ENCODE results near the gene UTP11. TPM values are rescaled to one million over a fixed set of nuclear protein-coding genes. Genes with fewer than 3 reads are reported as not detected.

The UTP11 gene
- total RNA-seq, 1 donor from 2014 or later, result 49.2 TPM

- H3K4me3 ChIP-seq (ENCODE audit: low read depth, low read length), result peak overlapping the region; percentile 78
- peak; percentile 3 for TF ChIP-seq CTCF (conservative IDR thresholded peaks at IDR 0.05; ENCODE audit: low read depth, low read length)
- no peak for DNase-seq (ENCODE audit: low read depth)
Measured at GRCh38 chr1:38014171-38014570, 1.6 kb downstream of the UTP11 start.

DNA sequence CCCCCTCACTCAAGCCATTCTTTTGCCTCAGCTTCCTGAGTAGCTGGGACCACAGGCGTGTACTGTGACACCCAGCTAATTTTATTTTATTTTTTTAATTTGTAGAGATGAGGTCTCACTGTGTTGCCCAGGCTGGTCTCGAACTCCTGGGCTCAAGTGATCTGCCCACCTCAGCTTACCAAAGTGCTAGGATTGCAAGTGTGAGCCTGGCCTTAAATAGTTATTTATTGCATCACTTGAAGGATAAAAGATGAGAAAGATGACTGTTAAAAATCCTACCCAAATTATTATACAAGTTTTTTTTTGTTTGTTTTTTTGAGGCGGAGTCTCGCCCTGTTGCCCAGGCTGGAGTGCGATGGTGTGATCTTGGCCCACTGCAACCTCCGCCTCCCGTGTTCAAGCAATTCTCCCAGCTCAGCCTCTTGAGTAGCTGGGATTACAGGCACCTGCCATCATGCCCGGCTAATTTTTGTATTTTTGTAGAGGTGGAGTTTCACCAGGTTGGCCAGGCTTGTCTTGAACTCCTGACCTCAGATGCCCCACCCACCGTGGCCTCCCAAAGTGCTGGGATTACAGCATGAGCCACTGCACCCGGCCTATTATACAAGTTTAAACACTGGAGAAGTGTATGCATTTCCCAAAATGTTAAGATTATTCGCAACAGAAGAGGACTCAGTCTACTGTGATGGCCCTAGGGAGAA lies 2.3 kb downstream of the UTP11 start:
- TF ChIP-seq CTCF (conservative IDR thresholded peaks at IDR 0.05; ENCODE audit: low read depth, low read length), result no peak
- no peak for DNase-seq (ENCODE audit: low read depth)
- no peak overlapping the region for H3K4me3 ChIP-seq (ENCODE audit: low read depth, low read length)

- H3K4me3 ChIP-seq (ENCODE audit: low read depth, low read length), result no peak overlapping the region
- TF ChIP-seq CTCF (conservative IDR thresholded peaks at IDR 0.05; ENCODE audit: low read depth, low read length), result no peak
- no peak for DNase-seq (ENCODE audit: low read depth)
Measured at GRCh38 chr1:38015978-38016725, 3.6 kb downstream of the UTP11 start.

- DNase-seq (ENCODE audit: low read depth), result no peak
Measured at GRCh38 chr1:38018864-38019343, 6.4 kb downstream of the UTP11 start.

DNA sequence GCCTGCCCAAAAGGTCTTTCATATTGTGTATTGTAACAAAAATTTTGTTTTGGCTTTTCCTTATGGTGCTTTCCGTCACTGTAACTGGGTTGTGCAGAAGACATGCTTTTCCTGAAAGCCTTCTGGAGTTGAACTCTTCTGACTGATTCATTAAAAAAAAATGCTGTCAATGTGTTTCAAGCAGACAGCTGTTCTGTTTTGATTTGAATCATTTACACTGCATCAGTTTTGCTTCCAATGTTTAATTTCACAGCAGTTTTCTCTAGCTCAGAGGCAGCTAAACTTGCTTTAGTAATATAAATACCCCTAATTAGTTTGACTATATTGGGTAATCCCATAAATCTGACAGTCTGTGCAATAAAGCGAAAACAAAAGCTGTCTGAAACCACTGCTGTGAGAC lies 7.9 kb downstream of the UTP11 start:
- no peak for TF ChIP-seq CTCF (conservative IDR thresholded peaks at IDR 0.05; ENCODE audit: low read depth, low read length)
- no peak for DNase-seq (ENCODE audit: low read depth)
- H3K4me3 ChIP-seq (ENCODE audit: low read depth, low read length), result no peak overlapping the region

More at GRCh38 chr1:38018864-38019343, 6.4 kb downstream of the UTP11 start:
- TF ChIP-seq CTCF (conservative IDR thresholded peaks at IDR 0.05; ENCODE audit: low read depth, low read length), result peak; percentile 72
- no peak overlapping the region for H3K4me3 ChIP-seq (ENCODE audit: low read depth, low read length)

GRCh38 chr1:38021969-38022368 lies 9.4 kb downstream of the UTP11 start:
- H3K4me3 ChIP-seq (ENCODE audit: low read depth, low read length), result no peak overlapping the region
- no peak for TF ChIP-seq CTCF (conservative IDR thresholded peaks at IDR 0.05; ENCODE audit: low read depth, low read length)
- no peak for DNase-seq (ENCODE audit: low read depth)
